Mesenchymal stem cell (in vitro differentiated cells and primary cell): ENCODE data around the gene SPATA31E1.
"Not testable (repeated sequence)": the region's sequence is repeated elsewhere in the genome, so short reads cannot be mapped to it uniquely, and the experiment has no call there.

Experiments used
- DNase-seq: peaks from one replicate; pipeline ENCODE4 v3.0.0-alpha.2; 2013
- H2AFZ ChIP-seq: one replicate; pipeline ENCODE4 v1.6.1; 2013; ENCODE audit warnings: low read depth, mild to moderate bottlenecking, control low read depth, inconsistent platforms, low read length, moderate library complexity
- H2AK5ac ChIP-seq: 2 replicates; pipeline ENCODE4 v1.6.1; 2013; ENCODE audit warnings: low read length, moderate library complexity, mild to moderate bottlenecking, inconsistent platforms; ENCODE audit not compliant: severe bottlenecking
- H2BK120ac ChIP-seq: one replicate; pipeline ENCODE4 v1.6.1; 2013; ENCODE audit warnings: low read depth, mild to moderate bottlenecking, inconsistent platforms, low read length, moderate library complexity
- H2BK12ac ChIP-seq, 2 experiments: one replicate each; pipeline ENCODE4 v1.6.1; 2013; ENCODE audit warnings: inconsistent platforms in 2 of 2, low read length in 2 of 2, mild to moderate bottlenecking in 2 of 2, moderate library complexity in 2 of 2, control low read depth in 1 of 2
- H2BK15ac ChIP-seq: one replicate; pipeline ENCODE4 v1.6.1; 2013; ENCODE audit warnings: mild to moderate bottlenecking, low read depth, inconsistent platforms; ENCODE audit not compliant: poor library complexity, severe bottlenecking
- H2BK5ac ChIP-seq: 2 replicates; pipeline ENCODE4 v1.6.1; 2013; ENCODE audit warnings: low read depth, mild to moderate bottlenecking, low read length, control low read depth, inconsistent platforms; ENCODE audit not compliant: poor library complexity, severe bottlenecking
- H3K14ac ChIP-seq, 2 experiments: one replicate each; pipeline ENCODE4 v1.6.1; 2013; ENCODE audit warnings: inconsistent platforms in 2 of 2, low read length in 2 of 2, control low read depth in 1 of 2, mild to moderate bottlenecking in 1 of 2, moderate library complexity in 1 of 2
- H3K18ac ChIP-seq, 2 experiments: one replicate each; pipeline ENCODE4 v1.6.1; 2013; ENCODE audit warnings: inconsistent platforms in 2 of 2, low read length in 2 of 2, control low read depth in 1 of 2, low read depth in 1 of 2, mild to moderate bottlenecking in 1 of 2
- H3K23ac ChIP-seq, 2 experiments: one replicate each; pipeline ENCODE4 v1.6.1; 2013; ENCODE audit warnings: inconsistent platforms in 2 of 2, low read length in 2 of 2, mild to moderate bottlenecking in 2 of 2, moderate library complexity in 2 of 2, control low read depth in 1 of 2
- H3K27ac ChIP-seq: 2 replicates; pipeline ENCODE4 v1.5.1; 2013; ENCODE audit warnings: mild to moderate bottlenecking, moderate library complexity, low read length, control low read depth, inconsistent platforms; ENCODE audit not compliant: poor library complexity, severe bottlenecking
- H3K27me3 ChIP-seq, 2 experiments: 2 replicates each; pipeline versions ENCODE4 v1.6.1 to v1.7.0; 2013; ENCODE audit warnings: low read length in 2 of 2, mild to moderate bottlenecking in 2 of 2, moderate library complexity in 2 of 2, control low read depth in 1 of 2, inconsistent platforms in 1 of 2; ENCODE audit not compliant: control insufficient read depth in 1 of 2, insufficient read depth in 1 of 2
- H3K36me3 ChIP-seq, 2 experiments: 2 replicates each; pipeline versions ENCODE4 v1.6.1 to v1.7.0; 2013; ENCODE audit warnings: low read length in 2 of 2, control low read depth in 1 of 2, inconsistent platforms in 1 of 2, low read depth in 1 of 2, mild to moderate bottlenecking in 1 of 2; ENCODE audit not compliant: insufficient read depth in 2 of 2, control insufficient read depth in 1 of 2
- H3K4ac ChIP-seq, 2 experiments: one replicate each; pipeline ENCODE4 v1.6.1; 2013; ENCODE audit warnings: inconsistent platforms in 2 of 2, low read length in 2 of 2, mild to moderate bottlenecking in 2 of 2, moderate library complexity in 2 of 2, control low read depth in 1 of 2, low read depth in 1 of 2
- H3K4me1 ChIP-seq: 2 replicates; pipeline ENCODE4 v1.6.1; 2013; ENCODE audit warnings: low read depth, low read length, control low read depth; ENCODE audit not compliant: control insufficient read depth, insufficient read depth
- H3K4me2 ChIP-seq: 2 replicates; pipeline ENCODE4 v1.6.1; 2013; ENCODE audit warnings: low read length, mild to moderate bottlenecking, inconsistent platforms; ENCODE audit not compliant: poor library complexity, severe bottlenecking
- H3K4me3 ChIP-seq, 2 experiments: 2 replicates each; pipeline versions ENCODE4 v1.5.1 to v1.7.0; 2013; ENCODE audit warnings: low read length in 2 of 2, mild to moderate bottlenecking in 2 of 2, control low read depth in 1 of 2, low read depth in 1 of 2; ENCODE audit not compliant: insufficient read depth in 1 of 2
- H3K79me1 ChIP-seq: replicated peaks from 2 replicates; pipeline ENCODE4 v1.6.1; 2013; ENCODE audit warnings: mild to moderate bottlenecking, control low read depth, low read length, inconsistent platforms; ENCODE audit not compliant: poor library complexity, severe bottlenecking
- H3K9ac ChIP-seq: 2 replicates; pipeline ENCODE4 v1.7.0; 2013; ENCODE audit warnings: mild to moderate bottlenecking, low read length, moderate library complexity
- H3K9me3 ChIP-seq: 2 replicates; pipeline ENCODE4 v1.7.0; 2013; ENCODE audit warnings: mild to moderate bottlenecking, low read length; ENCODE audit not compliant: control insufficient read depth
- H4K8ac ChIP-seq: one replicate; pipeline ENCODE4 v1.6.1; 2013; ENCODE audit warnings: inconsistent platforms, mild to moderate bottlenecking, low read length, moderate library complexity
- H4K91ac ChIP-seq: one replicate; pipeline ENCODE4 v1.6.1; 2013; ENCODE audit warnings: mild to moderate bottlenecking, low read length, inconsistent platforms
- WGBS: methylation state at CpG from one replicate; pipeline ENCODE4 v1.1.7; 2013; ENCODE audit warnings: mixed read lengths; 5-methylcytosine and 5-hydroxymethylcytosine counted together

Gene SPATA31E1

DNA sequence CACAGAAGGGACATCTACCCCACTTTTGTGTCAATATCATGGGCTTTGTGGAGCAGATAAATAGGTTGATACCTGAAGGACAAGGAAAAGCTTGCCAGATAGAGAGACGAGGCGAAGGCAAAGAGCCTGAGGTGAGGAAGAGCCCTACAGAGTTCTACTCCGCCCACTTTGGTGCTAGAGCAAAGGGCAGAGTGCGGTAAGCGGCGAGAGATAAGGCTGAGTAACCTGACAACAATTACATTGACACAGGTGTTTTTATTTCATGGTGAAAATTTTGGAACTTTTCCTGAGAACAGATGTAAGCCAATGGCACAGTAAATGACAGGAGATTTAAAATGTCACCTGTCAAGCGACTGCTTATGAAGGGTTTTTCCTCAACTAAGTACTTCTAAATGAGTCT, 51.8 kb downstream of the SPATA31E1 start:
- H3K18ac ChIP-seq, H3K23ac ChIP-seq, H3K14ac ChIP-seq, H3K27ac ChIP-seq, H2AFZ ChIP-seq, H2AK5ac ChIP-seq, H4K91ac ChIP-seq, H3K4ac ChIP-seq, H3K27me3 ChIP-seq, H2BK12ac ChIP-seq, H3K9me3 ChIP-seq, H3K9ac ChIP-seq, H4K8ac ChIP-seq, H3K4me2 ChIP-seq, H2BK120ac ChIP-seq, DNase-seq, H3K79me1 ChIP-seq, H3K4me3 ChIP-seq, H2BK15ac ChIP-seq, H2BK5ac ChIP-seq, H3K36me3 ChIP-seq, H3K4me1 ChIP-seq: not testable (repeated sequence)
- WGBS = 85% methylated on average over 5 of the region's 7 CpGs

DNA sequence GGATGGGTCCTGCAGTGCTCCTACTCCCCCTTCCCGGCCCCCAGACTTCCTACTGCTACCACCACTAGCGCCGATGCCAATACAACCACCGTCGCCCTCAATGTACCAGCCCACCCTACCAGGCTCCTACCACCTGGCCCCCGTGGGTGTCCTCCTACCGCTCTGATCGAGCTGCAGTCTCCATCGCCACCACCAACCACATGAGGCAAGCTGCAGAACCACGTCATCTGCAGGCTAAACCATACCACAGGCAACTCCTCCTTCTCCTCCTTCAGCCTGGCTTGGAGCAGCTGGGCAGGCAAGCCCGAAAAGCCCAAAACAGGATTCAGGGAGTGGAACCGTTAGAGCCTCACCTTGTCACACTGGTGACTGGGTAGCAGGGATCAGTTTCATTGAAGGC, 54.7 kb downstream of the SPATA31E1 start:
- H3K23ac ChIP-seq, H3K4me1 ChIP-seq, H3K4me3 ChIP-seq, H2AK5ac ChIP-seq, H4K8ac ChIP-seq, H3K27me3 ChIP-seq, H3K18ac ChIP-seq, H3K36me3 ChIP-seq, H2BK12ac ChIP-seq, H2BK15ac ChIP-seq, H3K4ac ChIP-seq, H3K27ac ChIP-seq, DNase-seq, H3K4me2 ChIP-seq, H2BK5ac ChIP-seq, H3K14ac ChIP-seq, H2AFZ ChIP-seq, H3K9me3 ChIP-seq, H4K91ac ChIP-seq, H3K79me1 ChIP-seq, H3K9ac ChIP-seq, H2BK120ac ChIP-seq: not testable (repeated sequence)
- whole genome bisulfite sequencing = no CpG with 5 or more reads among the region's 12 CpGs

DNA sequence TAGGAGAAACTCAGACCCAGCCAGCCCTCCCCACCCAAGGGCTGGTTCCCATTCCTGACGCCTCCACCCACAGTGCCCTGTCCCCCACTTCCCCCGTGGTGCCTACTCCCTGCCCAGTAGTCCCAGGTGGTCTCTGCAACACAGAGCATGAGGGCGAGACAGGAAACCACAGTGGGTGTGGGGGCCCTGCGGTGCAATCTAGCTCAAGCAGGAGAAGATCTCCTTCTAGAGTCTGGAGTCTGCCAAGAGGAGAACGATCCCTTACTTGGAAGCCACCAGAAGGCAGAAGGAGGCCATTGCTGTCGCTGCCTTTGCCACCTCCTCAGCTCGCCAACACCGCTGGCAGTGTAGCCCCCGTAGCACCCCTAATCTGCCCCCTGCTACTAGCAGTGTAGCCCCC, 55.2 kb downstream of the SPATA31E1 start:
- not testable (repeated sequence) for H3K4me3 ChIP-seq, H2BK5ac ChIP-seq, H3K79me1 ChIP-seq, H3K18ac ChIP-seq, H3K14ac ChIP-seq, H4K8ac ChIP-seq, H2BK15ac ChIP-seq, H3K23ac ChIP-seq, DNase-seq, H4K91ac ChIP-seq, H3K4me1 ChIP-seq, H3K9ac ChIP-seq, H3K27me3 ChIP-seq, H3K36me3 ChIP-seq, H2AK5ac ChIP-seq, H2BK12ac ChIP-seq, H2AFZ ChIP-seq, H3K4ac ChIP-seq, H2BK120ac ChIP-seq, H3K9me3 ChIP-seq, H3K4me2 ChIP-seq, H3K27ac ChIP-seq
- no CpG with 5 or more reads among the region's 9 CpGs for WGBS

DNA sequence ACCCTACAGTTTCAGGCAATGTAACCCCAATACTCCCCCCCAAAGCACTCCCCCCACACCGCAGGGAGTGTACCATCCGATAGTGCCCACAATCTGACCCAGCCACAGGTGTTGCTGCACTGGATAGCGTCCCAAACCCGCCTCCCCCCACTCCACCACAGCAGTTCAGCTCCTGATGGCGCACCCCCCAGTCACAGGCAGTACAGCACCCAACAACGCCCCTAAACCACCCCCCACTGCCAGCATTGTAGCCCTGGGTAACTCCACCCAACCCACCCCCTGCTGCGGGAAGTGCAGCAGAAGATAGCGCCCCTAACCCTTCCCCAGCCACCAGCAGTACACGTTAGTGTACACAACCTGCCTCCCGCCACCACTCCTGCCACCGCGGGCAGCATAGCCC, 55.7 kb downstream of the SPATA31E1 start:
- not testable (repeated sequence) for H2BK12ac ChIP-seq, H3K23ac ChIP-seq, H3K27me3 ChIP-seq, H2AFZ ChIP-seq, H3K9ac ChIP-seq, H3K27ac ChIP-seq, H3K4me3 ChIP-seq, H3K14ac ChIP-seq, H3K18ac ChIP-seq, H3K4ac ChIP-seq, H2AK5ac ChIP-seq, H3K36me3 ChIP-seq, H3K79me1 ChIP-seq, H2BK120ac ChIP-seq, H2BK5ac ChIP-seq, H4K91ac ChIP-seq, H3K9me3 ChIP-seq, H4K8ac ChIP-seq, H2BK15ac ChIP-seq, DNase-seq, H3K4me2 ChIP-seq, H3K4me1 ChIP-seq
- WGBS = no CpG with 5 or more reads among the region's 12 CpGs
